ENCODE results near the gene TNFRSF19. TPM values are rescaled to one million over a fixed set of nuclear protein-coding genes. Genes with fewer than 3 reads are reported as not detected.

TNFRSF19 gene
- total and polyA plus RNA-seq, 4 donors, result 0.27 to 2.8 (median 0.91) TPM

DNA sequence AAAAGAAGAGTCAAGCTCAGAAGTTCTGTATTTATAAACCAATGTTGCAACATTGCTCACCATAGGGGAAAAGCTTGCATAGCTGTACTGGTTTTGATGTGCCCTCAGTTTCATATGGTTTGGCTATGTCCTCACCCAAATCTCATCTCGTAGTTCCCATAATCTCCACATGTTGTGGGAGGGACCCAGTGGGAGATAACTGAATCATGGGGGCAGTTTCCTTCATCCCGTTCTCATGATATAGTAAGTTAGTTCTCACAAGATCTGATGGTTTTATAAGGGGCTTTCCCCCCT is 73.9 kb downstream of the TNFRSF19 start:
- Histone ChIP-seq H3K9me3 (ENCODE audit: control insufficient read depth in 4 of 4, low read length in 3 of 4) (no peaks in the 10 kb centered on the region), H3K27ac (ENCODE audit: low read depth in 1 of 2, low read length in 2 of 2) (no peak overlapping the region), H3K27me3 (ENCODE audit: control insufficient read depth in 4 of 4, insufficient read depth in 4 of 4, low read length in 3 of 4) (peaks cover 0 to 2% (median 0%) of the 10 kb centered on the region in 4 donors), H3K4me3 (ENCODE audit: low read depth in 1 of 3, low read length in 3 of 3) (no peak overlapping the region), H3K4me1 (ENCODE audit: control insufficient read depth in 4 of 4, insufficient read depth in 4 of 4, low read length in 3 of 4) (no peaks in the 10 kb centered on the region), H3K9ac (ENCODE audit: low read depth in 1 of 2, low read length in 2 of 2) (no peak overlapping the region), H3K36me3 (ENCODE audit: control insufficient read depth in 4 of 4, insufficient read depth in 3 of 4, low read depth in 1 of 4, low read length in 3 of 4) (no peaks in the 10 kb centered on the region)
- DNase-seq (ENCODE audit: low spot score), result no peak
- no peak for TF ChIP-seq FOXA1 (IDR thresholded peaks at IDR 0.05)
- TF ChIP-seq, protein P1, sequence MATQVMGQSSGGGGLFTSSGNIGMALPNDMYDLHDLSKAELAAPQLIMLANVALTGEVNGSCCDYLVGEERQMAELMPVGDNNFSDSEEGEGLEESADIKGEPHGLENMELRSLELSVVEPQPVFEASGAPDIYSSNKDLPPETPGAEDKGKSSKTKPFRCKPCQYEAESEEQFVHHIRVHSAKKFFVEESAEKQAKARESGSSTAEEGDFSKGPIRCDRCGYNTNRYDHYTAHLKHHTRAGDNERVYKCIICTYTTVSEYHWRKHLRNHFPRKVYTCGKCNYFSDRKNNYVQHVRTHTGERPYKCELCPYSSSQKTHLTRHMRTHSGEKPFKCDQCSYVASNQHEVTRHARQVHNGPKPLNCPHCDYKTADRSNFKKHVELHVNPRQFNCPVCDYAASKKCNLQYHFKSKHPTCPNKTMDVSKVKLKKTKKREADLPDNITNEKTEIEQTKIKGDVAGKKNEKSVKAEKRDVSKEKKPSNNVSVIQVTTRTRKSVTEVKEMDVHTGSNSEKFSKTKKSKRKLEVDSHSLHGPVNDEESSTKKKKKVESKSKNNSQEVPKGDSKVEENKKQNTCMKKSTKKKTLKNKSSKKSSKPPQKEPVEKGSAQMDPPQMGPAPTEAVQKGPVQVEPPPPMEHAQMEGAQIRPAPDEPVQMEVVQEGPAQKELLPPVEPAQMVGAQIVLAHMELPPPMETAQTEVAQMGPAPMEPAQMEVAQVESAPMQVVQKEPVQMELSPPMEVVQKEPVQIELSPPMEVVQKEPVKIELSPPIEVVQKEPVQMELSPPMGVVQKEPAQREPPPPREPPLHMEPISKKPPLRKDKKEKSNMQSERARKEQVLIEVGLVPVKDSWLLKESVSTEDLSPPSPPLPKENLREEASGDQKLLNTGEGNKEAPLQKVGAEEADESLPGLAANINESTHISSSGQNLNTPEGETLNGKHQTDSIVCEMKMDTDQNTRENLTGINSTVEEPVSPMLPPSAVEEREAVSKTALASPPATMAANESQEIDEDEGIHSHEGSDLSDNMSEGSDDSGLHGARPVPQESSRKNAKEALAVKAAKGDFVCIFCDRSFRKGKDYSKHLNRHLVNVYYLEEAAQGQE (IDR thresholded peaks at IDR 0.05), result no peak
- no peak for TF ChIP-seq TAF1 (conservative IDR thresholded peaks at IDR 0.05)
- TF ChIP-seq, protein P2, sequence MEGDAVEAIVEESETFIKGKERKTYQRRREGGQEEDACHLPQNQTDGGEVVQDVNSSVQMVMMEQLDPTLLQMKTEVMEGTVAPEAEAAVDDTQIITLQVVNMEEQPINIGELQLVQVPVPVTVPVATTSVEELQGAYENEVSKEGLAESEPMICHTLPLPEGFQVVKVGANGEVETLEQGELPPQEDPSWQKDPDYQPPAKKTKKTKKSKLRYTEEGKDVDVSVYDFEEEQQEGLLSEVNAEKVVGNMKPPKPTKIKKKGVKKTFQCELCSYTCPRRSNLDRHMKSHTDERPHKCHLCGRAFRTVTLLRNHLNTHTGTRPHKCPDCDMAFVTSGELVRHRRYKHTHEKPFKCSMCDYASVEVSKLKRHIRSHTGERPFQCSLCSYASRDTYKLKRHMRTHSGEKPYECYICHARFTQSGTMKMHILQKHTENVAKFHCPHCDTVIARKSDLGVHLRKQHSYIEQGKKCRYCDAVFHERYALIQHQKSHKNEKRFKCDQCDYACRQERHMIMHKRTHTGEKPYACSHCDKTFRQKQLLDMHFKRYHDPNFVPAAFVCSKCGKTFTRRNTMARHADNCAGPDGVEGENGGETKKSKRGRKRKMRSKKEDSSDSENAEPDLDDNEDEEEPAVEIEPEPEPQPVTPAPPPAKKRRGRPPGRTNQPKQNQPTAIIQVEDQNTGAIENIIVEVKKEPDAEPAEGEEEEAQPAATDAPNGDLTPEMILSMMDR (IDR thresholded peaks at IDR 0.05; ENCODE audit: low read depth, low read length, missing input control), result no peak
- TF ChIP-seq HNF4A (conservative IDR thresholded peaks at IDR 0.05), result no peak
- no peak for TF ChIP-seq NR2F2 (IDR thresholded peaks at IDR 0.05)
- no peak for TF ChIP-seq FOXA2 (IDR thresholded peaks at IDR 0.05)
- no peak for TF ChIP-seq RAD21 (IDR thresholded peaks at IDR 0.05)
- TF ChIP-seq, protein P3, sequence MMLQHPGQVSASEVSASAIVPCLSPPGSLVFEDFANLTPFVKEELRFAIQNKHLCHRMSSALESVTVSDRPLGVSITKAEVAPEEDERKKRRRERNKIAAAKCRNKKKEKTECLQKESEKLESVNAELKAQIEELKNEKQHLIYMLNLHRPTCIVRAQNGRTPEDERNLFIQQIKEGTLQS (IDR thresholded peaks at IDR 0.05), result no peak
- TF ChIP-seq SP1 (IDR thresholded peaks at IDR 0.05), result no peak
- no peak for TF ChIP-seq JUND (IDR thresholded peaks at IDR 0.05)
- no peak for TF ChIP-seq HNF4G (IDR thresholded peaks at IDR 0.05)
- TF ChIP-seq YY1 (IDR thresholded peaks at IDR 0.05), result no peak
- 77% methylated on average over 2 of the region's 2 CpGs for WGBS

DNA sequence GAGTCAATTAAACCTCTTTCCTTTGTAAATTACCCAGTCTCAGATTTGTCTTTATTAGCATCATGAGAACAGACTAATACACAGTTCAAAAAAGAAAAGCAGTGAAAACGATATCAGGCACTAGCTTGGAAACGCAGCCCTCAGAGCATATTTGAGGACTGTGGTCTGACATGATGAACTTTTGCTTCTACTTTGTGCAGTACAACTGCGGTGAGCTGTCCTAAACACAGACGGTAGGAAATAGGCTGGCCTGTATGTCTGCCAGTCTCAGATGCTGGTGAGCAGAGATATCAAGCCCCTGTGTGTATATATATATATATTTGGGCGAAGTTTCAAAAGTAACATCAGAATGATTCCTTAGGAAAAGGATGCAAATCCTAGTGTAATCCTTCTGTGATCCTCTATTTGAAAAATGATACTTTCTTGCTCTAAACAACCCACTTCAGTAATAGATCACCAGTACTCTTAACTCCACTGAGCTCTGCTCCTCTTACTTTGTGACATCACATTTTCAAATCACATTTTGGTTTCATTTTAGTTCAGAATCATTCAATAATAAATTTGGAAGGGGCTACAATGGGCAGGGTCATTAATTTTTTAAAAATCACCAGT is 74.4 kb downstream of the TNFRSF19 start:
- no peaks in the 10 kb centered on the region for H3K9me3 ChIP-seq (ENCODE audit: control insufficient read depth in 4 of 4, low read length in 3 of 4)
- no peak overlapping the region for H3K4me3 ChIP-seq (ENCODE audit: low read depth in 1 of 3, low read length in 3 of 3)
- TF ChIP-seq JUND (IDR thresholded peaks at IDR 0.05) (no peak), GABPA (IDR thresholded peaks at IDR 0.05 in 1 of 2, conservative IDR thresholded peaks at IDR 0.05 in 1 of 2) (no peak), HNF4G (IDR thresholded peaks at IDR 0.05) (no peak), FOXA1 (IDR thresholded peaks at IDR 0.05) (no peak)
- TF ChIP-seq, protein P3 (IDR thresholded peaks at IDR 0.05), result no peak
- no peak overlapping the region for H3K9ac ChIP-seq (ENCODE audit: low read depth in 1 of 2, low read length in 2 of 2)
- H3K27ac ChIP-seq (ENCODE audit: low read depth in 1 of 2, low read length in 2 of 2), result no peak overlapping the region
- 82% methylated on average over 5 of the region's 5 CpGs for WGBS
- no peak for DNase-seq (ENCODE audit: low spot score)
- no peaks in the 10 kb centered on the region for H3K36me3 ChIP-seq (ENCODE audit: control insufficient read depth in 4 of 4, insufficient read depth in 3 of 4, low read depth in 1 of 4, low read length in 3 of 4)
- no peaks in the 10 kb centered on the region for H3K4me1 ChIP-seq (ENCODE audit: control insufficient read depth in 4 of 4, insufficient read depth in 4 of 4, low read length in 3 of 4)
- peaks cover 0 to 2% (median 0%) of the 10 kb centered on the region in 4 donors for H3K27me3 ChIP-seq (ENCODE audit: control insufficient read depth in 4 of 4, insufficient read depth in 4 of 4, low read length in 3 of 4)

Measured in liver (tissue), 9 donors.